CD4-positive, alpha-beta T cell treated with Interleukin-17A for 4 hours (primary cell): Measurements from ENCODE around the gene MAPKAPK2.
"Not testable (repeated sequence)": the region's sequence is repeated elsewhere in the genome, so short reads cannot be mapped to it uniquely, and the experiment has no call there.

Experiments
- DNase-seq: peaks from one replicate; pipeline ENCODE4 v3.0.0-alpha.2; 2020; ENCODE audit warnings: mixed read lengths

MAPKAPK2 gene

DNA sequence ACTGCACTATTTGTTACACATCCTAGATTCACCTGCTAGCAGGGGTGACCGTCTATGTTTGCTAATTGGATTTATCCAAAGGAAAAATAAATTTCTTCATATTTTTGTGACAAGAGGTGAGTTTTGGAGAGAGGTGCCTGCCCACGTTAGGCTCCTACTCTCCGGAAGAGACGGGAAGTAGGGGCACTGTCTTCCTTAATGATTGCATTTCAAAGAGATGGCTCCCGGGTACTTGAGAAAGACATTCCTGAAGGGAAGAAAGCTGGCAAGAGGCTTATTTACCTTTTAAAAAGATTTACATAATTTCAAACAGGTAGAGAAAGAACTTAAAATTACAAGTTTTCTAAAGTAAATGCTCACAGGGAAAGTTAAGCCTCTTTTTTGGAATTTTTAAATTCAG is 67.2 kb downstream of the MAPKAPK2 start:
- DNase-seq, result no peak

DNA sequence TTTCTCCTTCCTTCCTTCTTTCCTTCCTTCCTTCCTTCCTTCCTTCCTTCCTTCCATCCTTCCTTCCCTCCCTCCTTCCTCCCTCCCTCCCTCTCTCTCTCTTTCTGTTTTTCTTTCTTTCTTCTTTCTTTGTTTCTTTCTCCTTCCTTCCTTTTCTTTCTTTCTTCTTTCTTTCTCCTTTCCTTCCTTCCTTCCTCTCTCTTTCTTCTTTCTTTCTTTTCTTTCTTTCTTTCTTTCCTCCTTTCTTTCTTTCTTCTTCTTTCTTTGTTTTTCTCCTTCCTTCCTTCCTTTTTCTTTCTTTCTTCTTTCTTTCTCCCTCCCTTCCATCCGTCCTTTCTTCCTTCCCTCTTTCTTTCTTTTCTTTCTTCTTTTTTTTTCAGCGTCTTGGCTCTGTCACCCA is 67.8 kb downstream of the MAPKAPK2 start:
- no peak for DNase-seq

DNA sequence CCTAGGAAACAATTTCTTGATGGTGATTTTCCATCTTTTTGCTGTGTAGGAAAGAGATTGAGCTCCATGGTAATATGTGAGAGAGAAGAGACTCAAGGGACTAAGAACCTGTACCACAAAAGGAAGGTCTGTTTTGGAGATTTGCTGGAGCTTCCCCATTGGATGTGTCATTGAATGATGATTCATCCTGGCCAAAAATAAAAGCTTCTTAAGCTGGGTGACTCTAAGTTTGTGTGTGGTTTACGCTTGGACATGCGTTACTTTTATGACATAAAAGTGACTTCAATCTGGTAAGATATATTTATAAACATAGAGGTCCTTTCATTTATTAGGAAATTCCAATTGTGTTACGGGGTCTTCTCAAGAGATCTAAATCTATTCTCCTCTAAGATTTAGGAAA is 68.4 kb downstream of the MAPKAPK2 start:
- DNase-seq, result no peak

DNA sequence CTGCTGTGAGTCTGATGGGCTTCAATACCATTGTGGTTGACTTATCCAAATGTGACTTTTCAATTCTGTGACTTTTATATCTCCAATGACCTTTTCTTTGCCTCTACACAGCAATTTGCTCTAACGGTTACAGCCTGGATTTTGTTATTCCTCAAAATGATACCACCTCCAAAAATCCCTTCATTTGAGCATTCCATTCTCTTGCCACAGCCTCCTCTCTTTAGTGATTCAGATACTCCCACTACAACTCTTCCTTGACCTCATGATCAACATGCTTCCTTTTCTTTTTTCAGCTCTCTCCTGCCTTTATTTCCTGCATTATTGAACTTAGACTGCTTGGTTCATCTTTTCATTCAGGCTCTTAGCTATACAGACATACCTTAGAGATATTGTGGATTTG is 69.3 kb downstream of the MAPKAPK2 start:
- no peak for DNase-seq

DNA sequence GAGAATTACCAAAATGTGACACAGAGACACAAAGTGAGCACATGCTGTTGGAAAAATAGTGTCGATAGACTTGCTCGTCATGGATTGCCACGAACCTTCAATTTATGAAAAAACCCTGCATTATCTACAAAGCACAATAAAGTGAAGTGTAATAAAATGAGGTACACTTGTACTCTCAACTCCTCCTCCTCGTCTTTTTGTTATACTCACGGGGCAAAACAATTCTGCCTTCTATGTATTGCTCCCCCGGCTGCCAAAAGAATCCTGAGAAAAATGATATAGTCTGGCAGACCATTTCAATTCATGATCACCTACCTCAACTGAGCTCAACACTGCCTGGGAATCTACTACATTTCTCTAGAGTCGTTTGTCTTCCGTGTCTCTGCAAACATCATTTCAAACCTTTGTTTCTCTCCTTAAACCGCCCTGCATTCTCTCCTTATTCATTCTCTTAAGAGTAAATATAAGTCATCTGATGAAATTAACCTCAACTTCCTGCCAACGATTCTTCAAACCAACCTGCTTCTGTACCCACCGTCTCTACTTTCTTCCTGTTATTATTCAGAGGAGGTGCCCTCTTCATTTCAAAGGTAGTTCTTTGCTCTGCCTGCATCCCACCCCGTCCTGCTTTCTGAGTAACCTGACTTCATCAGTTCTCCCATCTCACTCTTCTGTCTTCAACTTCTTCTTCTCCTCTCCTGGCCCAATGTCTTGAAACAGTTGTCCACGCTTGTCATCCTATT is 73.0 kb downstream of the MAPKAPK2 start:
- peak; percentile 65 for DNase-seq

DNA sequence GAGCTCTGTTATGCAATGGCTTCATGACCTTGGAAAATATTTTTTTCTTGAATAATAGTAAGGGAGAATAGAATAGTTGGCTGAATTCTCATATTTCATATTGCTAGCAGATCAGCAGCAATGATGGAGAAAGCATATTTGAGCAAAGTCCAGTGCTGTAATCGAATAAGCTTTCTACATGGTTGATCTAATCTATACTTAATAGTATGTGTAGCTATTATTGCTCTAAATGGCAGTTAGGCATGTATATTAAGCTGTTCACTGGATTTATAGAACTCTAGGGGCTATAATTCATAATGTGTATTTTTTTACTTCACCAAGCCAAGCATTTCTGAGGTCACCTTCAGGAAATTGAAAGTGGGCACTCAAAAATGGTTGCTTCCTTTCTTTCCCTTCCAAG is 75.9 kb downstream of the MAPKAPK2 start:
- no peak for DNase-seq

DNA sequence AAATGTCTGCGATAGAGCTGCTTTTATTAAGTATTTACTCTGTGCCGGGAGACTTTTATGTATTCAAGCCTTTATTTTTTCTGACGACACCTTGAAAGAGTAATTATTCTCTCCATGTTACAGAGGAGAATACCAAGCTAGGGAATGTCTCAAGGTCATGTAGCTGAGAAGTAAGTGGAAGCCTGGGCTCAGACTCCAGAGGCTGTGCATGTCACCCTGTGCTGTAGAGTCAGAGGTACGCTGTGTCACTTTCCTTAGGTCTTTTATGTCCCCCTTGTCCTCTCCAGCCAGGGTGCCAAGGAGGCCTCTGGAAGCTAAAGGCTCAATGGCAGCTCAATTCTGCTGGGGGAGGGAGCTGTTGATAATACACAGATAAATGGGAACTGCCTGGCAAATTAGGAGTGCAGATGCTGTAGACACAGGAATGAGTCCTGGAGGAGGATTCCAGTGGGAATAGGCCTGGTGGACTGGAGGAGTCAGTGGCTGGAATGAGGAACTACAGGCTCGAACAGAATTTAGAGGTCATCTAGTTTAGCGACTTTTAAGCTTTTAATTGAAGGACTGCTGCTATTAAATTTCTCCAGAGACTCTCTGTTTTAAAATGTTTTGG is 76.6 kb downstream of the MAPKAPK2 start:
- no peak for DNase-seq

DNA sequence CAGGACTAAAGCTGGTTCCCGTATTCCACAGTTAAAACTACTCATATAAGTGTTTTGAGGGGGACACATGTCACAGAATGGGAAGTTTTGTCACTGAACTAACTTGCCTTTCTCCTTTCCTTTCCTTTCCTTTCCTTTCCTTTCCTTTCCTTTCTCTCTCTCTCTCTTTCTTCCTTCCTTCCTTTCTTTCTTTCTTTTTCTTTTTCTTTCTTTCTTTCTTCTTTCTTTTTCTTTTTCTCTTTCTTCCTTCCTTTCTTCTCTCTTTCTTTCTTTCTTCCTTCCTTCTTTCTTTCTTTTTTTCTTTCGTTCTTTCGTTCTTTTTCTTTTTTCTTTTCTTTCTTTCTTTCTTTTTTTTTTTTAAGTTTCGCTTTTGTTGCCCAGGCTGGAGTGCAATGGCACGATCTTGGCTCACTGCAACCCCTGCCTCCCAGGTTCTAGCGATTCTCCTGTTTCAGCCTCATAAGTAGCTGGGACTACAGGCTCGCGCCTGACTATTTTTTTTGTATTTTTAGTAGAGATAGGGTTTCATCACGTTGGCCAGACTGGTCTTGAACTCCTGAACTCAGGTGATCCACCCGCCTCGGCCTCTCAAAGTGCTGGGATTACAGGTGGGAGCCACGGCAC is 78.1 kb downstream of the MAPKAPK2 start:
- not testable (repeated sequence) for DNase-seq

DNA sequence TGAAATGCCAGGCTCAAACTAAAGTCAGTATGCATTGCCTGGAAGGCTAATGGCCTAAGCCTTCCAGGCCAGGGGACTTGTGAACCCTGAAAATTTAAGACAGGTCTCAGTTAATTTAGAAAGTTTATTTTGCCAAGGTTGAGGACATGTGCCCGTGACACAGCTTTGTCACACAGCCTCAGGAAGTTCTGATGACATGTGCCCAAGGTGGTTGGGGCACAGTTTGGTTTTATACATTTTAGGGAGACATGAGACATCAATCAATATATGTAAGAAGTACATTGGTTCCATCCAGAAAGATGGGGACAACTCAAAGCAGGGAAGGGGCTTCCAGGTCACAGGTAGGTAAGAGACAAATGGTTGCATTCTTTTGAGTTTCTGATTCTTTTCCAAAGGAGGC is 81.1 kb downstream of the MAPKAPK2 start:
- peak; percentile 30 for DNase-seq

DNA sequence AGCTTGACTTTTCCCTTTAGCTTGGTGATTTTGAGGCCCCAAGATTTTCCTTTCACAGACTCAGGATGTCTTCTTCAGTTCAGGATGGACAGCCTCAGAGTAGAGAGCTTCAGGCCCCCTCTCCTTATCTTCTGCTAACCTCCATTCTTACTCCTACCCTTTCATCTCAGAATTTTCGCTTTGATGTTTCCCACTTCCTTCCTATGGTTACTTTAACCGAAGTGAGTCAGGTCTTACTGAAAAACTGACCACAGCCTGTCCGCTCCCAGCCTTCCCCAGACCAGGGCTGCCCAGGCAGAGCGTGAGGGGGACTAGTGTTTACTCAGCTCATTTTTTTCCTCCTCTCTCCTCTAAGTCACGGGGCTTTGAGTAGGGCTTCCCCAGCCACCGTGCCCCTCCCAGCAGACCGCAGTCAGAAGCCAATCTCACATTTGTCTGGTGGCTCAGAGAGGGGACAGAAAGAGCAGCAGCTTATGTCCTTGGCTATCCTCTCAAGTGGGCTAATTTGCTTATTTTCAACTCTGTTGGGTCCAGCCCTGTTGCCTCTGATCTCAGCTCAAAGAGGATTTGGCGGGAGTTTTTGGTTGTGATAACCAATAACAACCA is 81.6 kb downstream of the MAPKAPK2 start:
- peak; percentile 75 for DNase-seq

DNA sequence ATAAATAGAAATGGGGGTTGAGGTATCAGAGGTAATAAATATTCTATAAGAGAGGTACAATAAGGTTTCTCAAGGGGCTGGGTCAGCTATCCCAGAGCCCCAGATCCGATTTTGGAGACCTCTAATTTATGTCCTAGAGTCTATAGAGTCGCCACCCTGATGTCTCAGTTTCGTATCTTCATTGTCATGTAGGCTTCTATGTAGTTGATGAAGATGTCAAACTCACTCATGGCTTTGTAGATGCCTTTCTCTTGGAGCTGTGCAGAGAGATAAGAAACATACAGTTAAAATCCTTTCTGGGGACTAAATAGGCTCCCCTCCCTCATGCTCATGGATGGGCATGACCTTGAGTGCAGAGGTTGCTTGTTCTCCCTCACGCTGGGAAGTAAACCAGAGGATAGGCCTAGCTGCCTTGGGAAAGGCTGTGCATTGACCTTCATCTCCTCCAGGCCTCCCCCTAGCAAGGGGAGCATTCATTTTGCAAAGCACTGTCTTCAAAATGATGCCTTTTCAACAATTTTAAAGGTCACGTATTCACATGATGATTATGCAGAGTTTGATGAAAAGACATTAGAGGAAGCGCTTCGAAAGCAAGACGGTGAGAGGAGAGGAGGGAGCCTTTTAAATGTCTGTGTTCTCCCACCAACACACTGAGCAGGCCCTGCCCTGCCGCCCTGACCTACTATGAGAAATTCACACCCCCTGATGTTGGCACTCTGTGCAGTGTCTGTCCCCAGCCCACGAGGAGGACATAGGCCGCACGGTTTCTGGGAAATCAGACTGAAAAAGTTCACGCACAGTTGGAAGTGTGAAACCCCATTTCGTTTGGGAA is 84.0 kb downstream of the MAPKAPK2 start:
- peak; percentile 40 for DNase-seq

DNA sequence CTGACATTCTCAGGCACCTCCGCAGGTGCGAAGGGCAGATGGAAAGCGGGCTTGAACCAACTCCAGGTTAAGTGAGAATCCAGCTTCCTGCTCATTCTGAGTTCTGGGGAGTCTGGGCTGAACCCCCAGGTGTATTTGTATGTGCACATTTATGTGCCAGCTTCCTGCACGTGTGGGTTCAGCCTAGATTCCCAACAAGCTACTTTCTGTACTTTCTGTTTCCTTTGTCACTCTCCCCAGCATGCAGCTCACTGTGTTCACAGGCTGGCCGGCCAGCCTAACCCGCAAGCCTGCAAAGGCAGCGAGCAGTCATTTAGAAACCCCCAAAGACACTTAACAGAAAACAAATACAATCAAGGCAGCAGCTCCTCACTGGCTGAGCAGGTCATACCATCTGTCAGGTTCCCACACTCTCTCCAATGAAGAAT is 84.6 kb downstream of the MAPKAPK2 start:
- peak; percentile 57 for DNase-seq

DNA sequence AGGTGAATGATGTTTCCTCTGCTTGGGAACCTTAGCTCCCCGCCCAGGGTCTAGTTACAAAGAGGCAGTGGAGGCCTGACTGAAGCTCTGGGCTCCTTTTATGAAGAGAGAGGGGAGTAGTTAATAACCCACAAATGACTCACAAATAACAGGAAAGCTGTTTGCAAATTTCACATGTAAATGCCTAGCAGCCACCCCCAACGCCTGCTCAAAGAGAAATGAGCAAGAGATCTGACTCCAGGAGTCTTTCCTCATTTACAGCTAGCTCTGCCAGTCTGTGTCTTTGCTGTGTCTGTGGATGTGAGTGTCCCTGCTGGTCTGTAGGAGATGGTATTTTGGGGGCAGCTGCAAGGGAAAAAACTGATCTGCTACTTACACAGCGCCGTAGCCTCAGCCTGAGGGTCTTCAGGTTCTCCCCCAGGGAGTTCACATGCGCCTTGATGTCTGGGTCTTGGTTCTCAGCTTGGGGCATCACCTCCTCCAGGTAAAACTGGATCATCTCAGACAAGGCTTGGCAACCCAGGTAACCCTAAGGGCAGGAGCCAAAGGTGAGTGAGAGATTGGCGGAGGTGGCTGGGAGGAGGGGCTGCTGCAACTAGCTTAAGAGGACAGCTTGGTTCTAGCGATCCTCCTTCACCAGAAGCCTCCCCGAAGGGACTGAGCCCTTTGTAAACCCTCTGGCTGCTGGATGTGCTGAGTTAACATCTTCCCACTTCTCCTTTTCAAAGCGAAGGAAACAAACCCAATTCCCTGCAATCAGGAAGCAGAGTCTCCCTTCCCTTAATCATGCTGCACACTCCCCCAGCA is 86.0 kb downstream of the MAPKAPK2 start, which contains the start of gene IL19:
IL19 (plus strand) TSS at position 243 of the 807 bp plus-strand sequence. CDS start 65,890 bp downstream, outside the sequence.
- DNase-seq, result peak; percentile 68

DNA sequence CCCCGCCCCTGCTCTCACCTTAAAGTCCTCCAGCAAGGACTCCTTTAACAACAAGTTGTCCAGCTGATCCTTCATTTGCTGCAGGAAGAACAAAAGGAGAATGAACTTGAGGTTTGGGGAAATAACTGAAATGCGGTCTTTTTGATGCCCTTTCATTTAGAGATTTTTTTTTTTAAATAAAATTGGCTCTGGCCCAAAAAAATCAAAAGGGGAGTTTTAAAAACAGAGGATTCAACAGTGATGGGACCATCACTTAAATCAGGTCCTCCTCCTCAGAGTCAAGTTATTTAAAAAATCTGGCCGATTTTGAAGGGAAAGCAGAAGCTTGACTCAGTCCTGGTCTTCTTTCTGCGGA is 86.6 kb downstream of the MAPKAPK2 start:
- no peak for DNase-seq

DNA sequence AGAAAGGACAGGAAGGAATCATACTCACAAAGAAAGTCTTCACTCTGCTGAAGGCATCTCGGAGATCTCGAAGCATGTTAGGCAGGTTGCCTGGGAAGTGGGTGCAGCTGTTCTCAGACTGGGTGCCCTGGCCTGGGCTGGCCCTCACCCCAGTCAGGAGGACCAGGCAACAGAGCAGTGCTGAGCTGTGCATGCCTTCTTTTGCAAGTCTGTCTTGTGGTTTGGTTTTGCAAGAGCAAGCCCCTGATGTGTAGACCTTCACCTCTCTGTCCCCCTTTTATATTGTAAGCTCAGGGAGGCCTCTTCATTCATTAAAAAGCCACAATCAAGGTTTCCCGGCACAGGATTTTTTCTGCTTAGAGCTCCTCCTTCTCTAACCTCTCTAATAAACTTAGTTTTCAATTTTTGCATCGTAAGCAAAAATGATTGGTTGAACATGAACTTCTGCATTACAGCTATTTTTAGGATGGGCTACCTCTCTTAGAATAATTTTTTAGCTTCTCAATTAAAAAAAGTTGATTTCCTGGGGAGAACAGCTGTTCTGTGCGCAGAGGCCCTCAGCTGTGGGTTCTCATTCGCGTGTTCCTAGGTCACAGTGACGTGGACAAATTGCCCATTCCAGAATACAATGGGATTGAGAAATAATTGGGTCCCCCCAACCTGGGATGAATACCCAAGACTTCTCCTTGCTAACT is 87.7 kb downstream of the MAPKAPK2 start, which contains the start of gene IL10:
IL10 (minus strand) TSS at position 252 of the 695 bp plus-strand sequence; CDS start at position 193, 59 bp downstream.
- DNase-seq, result no peak

DNA sequence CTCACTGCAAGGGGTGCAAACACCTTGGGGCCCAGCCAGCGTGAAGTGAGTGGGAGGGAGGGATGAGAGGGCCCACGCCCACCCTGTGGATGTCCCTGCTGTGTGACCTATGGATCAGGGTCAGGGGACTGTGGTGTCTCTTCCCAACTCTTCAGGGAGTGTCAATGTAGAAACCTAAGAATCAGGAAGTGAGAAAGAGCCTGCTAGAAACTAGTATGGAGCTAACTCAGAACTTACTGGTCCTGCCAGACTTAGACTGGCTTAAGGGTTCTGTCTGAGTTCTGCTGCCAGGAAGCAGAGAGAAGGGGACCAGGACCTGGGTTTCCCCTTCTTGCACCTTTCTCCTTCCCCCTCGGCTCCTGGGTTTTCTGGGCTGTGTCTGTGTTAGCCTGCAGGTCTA is 89.4 kb downstream of the MAPKAPK2 start:
- no peak for DNase-seq

DNA sequence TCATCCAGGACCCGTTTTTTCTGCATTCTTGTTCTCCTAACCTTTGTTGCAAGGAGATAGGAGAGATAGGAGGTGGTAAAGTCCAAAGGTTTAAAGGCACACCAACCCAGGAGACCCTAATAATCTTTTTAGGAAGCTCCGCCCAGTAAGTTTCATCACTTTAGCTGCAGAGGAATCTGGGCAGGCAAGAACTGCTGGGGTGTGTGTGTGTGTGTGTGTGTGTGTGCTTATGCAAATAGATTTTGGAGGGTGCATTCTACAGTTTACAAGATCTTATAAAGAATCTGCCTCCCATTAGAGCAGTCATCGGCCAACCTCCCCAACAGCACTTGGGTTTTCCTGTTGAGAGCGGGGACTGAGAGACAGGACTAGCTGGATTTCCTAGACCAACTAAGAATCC is 91.5 kb downstream of the MAPKAPK2 start:
- DNase-seq, result no peak

DNA sequence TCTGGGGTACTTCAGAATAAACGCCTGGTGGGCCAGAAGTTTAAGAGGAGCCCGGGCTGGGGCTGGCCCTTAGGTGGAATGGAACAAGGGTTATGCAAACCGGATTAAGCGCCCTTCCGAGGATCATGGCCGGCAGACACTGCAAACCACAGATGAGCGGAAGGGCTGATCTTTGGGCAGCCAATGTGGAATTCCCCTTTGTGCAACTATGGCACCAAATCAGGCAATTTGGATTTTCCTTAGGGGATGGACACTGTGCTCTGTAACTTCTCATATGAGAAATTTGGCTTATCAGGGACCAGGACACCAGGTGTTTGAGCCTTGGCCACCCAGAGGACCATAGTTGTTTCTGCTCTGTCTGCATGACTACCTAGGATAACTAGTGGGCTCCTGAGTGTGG is 93.3 kb downstream of the MAPKAPK2 start:
- DNase-seq, result no peak

DNA sequence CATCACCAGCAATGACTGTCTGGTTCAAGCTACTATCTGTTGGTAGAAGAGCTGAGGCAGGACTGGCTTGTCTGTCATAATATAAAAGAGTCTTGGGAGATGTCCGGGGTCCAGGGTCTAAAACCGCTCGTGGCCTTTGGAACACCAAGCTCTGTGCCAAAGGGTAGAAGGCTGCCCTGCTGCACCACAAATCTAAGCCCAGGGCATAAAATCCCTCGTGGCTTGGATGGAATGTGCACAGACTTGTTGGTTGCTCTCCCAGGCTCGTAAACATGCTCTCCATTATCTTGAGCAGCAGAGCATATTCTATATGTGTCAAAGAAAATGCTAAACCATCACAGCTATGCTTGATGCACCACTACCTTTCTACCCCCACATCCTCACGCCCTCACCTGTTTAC is 94.2 kb downstream of the MAPKAPK2 start:
- not testable (repeated sequence) for DNase-seq

DNA sequence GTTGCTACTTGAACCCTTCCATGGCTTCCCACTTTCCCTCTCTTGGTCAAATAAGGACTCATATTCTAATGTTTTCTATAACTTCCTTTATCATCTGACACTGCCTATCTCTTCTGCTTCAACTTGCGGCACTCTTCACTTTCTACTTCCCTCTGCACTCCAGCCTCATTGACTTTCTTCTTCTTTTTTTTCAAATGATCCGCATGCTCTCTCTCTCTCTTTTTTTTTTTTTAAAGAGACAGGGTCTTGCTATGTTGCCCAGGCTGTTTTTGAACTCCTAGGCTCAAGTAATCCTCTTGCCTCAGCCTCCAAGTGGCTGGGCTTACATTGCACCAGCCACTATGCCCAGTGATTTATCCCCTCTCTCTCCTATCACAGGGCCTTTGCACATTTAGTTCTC is 94.9 kb downstream of the MAPKAPK2 start:
- DNase-seq, result no peak

DNA sequence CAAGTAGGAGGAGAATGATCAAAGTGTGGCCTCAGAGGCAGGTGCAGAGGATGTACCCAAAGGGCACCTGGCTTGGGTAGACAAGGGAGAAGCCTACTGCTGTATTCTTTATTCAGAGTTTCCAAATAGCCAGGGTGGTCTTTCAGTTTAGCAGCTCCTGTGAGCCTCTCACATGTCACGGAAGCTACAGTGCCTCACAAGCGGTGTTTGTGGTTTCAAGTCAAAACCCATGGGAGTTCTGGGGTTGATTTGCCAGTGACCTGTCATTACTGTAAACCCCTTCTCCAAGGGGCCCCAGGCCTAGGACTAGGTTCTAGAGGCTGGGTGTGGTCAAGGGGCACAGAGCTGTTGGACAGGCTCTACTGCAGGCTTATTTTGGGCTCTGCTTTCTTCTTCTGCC is 97.7 kb downstream of the MAPKAPK2 start:
- DNase-seq, result no peak
